HG03045 (cell line): Measurements from ENCODE around the gene ARID5B.
"Not testable (repeated sequence)": the region's sequence is repeated elsewhere in the genome, so short reads cannot be mapped to it uniquely, and the experiment has no call there.

Experiments used
- ATAC-seq: cut with Tn5 transposase; IDR thresholded peaks from one replicate; pipeline ENCODE4 v1.9.1; 2021; ENCODE audit warnings: mild to moderate bottlenecking, moderate library complexity; ENCODE audit not compliant: unreplicated experiment

ARID5B gene

GRCh38 chr10:61900829-61901792 lies at the start of gene ARID5B:
Gene ARID5B, plus strand, starts transcription at chr10:61901699. Its CDS starts 11 bp downstream, at chr10:61901710.
- ATAC-seq = no peak

- no peak for ATAC-seq
Observed at GRCh38 chr10:61852261-61852660, 49.2 kb upstream of the ARID5B start.

GRCh38 chr10:61855771-61856170 lies 45.7 kb upstream of the ARID5B start:
- no peak for ATAC-seq

GRCh38 chr10:61857746-61858145 lies 43.8 kb upstream of the ARID5B start:
- ATAC-seq = no peak

- ATAC-seq = no peak
Observed at GRCh38 chr10:61859786-61860185, 41.7 kb upstream of the ARID5B start.

GRCh38 chr10:61860964-61861758 lies 40.3 kb upstream of the ARID5B start:
- ATAC-seq = no peak

- ATAC-seq = no peak
Observed at GRCh38 chr10:61863981-61864380, 37.5 kb upstream of the ARID5B start.

- ATAC-seq = no peak
Observed at GRCh38 chr10:61866700-61867368, 34.7 kb upstream of the ARID5B start.

GRCh38 chr10:61867374-61867773 lies 34.1 kb upstream of the ARID5B start:
- ATAC-seq = not testable (repeated sequence)

- ATAC-seq = not testable (repeated sequence)
Observed at GRCh38 chr10:61867817-61868216, 33.7 kb upstream of the ARID5B start.

- no peak for ATAC-seq
Observed at GRCh38 chr10:61869041-61869675, 32.3 kb upstream of the ARID5B start.

GRCh38 chr10:61869774-61870525 lies 31.5 kb upstream of the ARID5B start:
- no peak for ATAC-seq

- ATAC-seq = no peak
Observed at GRCh38 chr10:61870526-61870895, 31.0 kb upstream of the ARID5B start.

- no peak for ATAC-seq
Observed at GRCh38 chr10:61871487-61871886, 30.0 kb upstream of the ARID5B start.

GRCh38 chr10:61877887-61878739 lies 23.4 kb upstream of the ARID5B start:
- ATAC-seq = no peak

- no peak for ATAC-seq
Observed at GRCh38 chr10:61878740-61879068, 22.8 kb upstream of the ARID5B start.

- ATAC-seq = peak; percentile 55
Observed at GRCh38 chr10:61882621-61883370, 18.7 kb upstream of the ARID5B start.

GRCh38 chr10:61883371-61884025 lies 18.0 kb upstream of the ARID5B start:
- no peak for ATAC-seq
